Activated naive CD4-positive, alpha-beta T cell treated with anti-CD3 and anti-CD28 coated beads, Interleukin-2, amount 50 U/mL, for 16 hours (primary cell): ENCODE measurements around the gene C2orf76.
"Not testable (repeated sequence)": the region's sequence is repeated elsewhere in the genome, so short reads cannot be mapped to it uniquely, and the experiment has no call there.

Experiments used
- DNase-seq: peaks from one replicate; pipeline ENCODE4 v3.0.0-alpha.2; 2020

C2orf76 gene

DNA sequence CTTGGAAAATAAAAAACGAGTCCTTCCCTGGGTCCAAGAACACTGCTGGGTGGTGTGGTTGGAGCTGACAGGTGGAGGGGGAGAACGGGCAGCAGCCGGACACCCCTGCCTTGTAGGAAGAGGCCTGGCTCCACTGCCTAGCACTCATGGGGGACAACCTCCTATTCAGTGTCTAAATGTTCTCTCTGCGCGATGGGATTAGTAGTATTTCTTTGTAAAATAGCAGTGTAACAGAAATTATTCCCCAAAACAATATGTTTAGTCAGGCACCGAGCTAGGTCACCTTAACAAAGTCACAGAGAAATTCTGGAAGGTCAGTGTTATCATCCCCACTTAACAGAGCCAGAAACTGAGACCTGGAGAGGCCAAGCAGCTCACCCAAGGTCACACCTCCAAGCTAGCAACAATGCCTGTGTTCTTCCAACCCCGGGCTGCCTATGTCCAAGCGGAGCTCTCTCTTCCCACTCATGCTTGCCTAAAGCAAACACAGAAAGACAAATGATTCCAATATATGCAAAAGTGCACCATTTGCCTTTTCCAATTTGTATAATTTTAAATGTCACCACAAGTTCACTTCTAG lies 75.0 kb downstream of the C2orf76 start:
- no peak for DNase-seq

DNA sequence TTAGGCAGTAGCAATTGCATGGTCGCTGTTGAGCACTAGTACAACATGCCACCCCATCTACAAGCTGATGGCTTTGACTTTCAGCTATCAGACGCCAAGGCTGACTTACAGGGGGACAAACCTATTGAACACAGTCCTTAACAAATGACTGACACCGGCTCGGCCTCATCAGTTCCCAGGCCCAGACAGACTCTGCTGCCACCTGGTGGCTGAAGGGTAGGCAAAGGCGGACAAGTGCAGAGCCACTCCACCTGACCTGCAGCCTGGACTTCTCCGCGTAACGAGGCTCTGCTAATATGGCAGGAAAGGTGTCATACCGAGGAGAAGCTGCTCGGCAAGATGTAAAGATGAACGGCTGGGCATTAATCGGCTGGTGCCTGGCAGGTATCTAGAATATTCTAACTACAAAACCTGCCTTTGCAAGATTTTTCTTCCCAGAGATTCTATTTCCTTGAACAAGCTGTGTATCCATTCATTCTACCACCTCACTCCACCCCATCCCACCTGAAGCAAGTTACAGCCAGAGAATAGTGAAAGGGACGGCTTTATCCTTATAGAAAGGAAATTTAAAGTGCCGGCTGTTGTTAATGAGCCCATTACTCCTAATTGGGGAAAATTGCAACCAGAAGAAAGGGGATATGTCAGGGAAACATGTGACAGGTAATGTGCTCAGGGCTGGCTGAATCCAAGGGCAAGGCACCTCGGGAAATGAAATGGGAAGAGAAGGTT lies 75.6 kb downstream of the C2orf76 start:
- peak; percentile 77 for DNase-seq

DNA sequence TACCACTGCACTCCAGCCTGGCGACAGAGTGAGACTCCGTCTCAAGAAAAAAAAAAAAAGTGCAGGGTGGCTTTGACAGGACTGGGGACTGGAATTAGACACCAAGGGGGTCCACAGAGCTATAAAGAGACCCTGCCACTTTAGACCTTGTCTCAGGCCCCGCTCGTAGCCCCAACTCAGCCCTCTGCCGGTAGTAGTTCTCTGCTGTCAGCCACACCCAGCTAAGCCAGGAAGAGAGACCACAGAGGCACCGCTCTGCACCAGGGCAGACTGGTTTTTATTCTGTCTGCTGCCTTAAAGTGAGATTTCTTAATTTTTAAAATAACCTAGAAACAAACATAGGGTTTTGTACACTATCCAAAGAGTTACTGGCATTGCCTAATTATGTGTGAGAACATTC lies 77.0 kb downstream of the C2orf76 start:
- DNase-seq: no peak

DNA sequence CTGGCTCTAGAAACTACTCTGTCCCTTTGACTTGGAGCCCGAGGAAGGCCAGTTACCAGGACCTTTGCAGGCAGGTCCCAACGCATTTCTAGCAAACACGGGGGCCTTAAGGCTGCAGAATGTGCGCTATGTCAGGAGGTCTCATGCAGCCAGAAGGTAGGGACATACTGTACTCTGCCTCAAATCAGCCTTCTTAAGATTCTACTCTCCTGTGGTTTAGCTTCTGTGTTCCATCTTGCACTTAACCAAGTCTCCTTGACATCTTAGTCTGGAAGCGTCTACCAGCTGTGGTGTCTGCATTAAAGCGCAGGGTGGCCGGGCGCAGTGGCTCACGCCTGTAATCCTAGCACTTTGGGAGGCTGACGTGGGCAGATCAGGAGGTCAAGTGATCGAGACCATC lies 77.5 kb downstream of the C2orf76 start:
- DNase-seq: no peak

DNA sequence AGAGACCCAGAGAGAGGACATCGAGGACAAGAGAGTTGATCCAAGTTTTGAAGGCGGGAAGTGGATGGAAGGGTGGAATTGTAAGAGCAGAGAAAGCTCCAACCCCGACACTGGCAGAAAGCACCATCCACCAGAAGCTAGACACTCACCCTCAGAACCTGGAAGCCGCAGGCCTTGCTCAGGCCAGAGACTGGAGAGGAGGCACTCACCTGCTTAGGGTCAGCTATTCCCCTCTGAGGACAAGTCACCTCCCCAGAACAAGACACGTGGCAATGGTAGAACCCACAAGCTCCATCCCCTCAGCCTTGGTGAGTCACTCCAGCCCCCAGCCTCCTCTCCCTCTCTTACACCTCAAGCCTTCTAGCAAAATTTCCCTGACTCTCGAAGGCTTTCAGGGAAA lies 78.1 kb downstream of the C2orf76 start:
- no peak for DNase-seq

DNA sequence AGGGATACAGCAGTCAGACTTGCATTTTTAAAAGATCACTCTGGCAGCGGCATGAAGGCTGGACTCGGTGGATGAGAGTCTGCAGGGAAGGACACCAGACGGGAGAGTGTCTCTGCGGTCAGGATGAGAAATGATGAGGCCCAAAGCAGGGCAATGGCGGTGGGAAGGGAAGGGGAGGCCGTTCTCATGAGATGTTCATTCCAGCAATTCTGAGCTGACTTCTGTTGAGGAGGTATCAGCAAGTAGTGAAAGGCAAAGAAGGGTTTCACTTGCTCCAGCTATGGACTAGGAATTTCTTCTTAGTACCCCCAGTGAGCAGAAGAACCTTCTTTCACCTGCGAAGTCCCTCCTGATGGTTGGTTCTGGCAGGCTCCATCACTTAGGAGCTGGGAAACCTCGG lies 80.0 kb downstream of the C2orf76 start:
- no peak for DNase-seq

DNA sequence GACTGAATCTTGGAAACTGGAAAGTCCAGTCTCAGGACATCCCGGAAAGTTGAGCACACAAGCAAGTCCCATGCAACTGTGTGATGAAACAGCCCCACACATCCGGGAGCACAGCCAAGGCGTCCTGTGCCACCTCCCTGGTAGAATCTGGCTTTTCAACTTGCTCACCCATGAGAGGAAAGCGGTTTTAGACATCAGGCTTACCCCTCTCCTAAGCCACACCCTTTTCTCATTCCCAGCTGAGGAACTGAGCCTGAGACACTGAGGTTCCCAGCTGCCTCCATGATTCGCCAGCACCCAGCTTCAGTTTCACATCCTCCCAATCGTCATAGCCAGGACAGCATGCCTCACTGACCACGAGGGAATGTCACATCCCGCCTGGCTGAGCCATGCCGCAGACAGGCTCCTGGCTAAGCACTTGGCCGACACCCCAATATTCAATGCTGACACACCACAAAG lies 82.7 kb downstream of the C2orf76 start:
- no peak for DNase-seq

DNA sequence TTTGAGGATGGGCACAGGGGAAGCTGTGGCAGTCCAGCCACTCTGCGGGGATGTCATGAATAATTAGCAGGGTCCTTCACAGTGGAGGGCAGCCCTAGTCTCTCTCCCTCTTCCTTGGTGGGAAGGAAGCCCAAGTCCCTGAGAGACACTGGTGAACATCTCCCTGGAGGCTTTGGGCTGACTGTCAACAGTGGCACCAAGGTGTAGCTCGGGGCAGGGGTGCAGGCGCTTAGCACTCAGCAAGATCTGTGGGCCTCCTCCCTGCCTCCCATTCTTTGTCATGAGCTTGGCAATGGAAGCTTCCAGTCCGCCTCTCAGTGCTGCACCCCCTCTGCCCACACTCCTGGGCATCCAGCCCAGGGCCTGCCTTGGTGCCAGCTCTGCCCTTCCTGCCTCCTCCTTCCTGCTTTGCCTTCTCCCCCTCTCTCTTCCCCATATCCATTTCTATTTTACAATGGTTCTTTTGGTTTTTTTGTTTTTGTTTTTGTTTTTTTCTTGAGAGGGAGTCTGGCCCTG lies 83.6 kb downstream of the C2orf76 start:
- DNase-seq: no peak

DNA sequence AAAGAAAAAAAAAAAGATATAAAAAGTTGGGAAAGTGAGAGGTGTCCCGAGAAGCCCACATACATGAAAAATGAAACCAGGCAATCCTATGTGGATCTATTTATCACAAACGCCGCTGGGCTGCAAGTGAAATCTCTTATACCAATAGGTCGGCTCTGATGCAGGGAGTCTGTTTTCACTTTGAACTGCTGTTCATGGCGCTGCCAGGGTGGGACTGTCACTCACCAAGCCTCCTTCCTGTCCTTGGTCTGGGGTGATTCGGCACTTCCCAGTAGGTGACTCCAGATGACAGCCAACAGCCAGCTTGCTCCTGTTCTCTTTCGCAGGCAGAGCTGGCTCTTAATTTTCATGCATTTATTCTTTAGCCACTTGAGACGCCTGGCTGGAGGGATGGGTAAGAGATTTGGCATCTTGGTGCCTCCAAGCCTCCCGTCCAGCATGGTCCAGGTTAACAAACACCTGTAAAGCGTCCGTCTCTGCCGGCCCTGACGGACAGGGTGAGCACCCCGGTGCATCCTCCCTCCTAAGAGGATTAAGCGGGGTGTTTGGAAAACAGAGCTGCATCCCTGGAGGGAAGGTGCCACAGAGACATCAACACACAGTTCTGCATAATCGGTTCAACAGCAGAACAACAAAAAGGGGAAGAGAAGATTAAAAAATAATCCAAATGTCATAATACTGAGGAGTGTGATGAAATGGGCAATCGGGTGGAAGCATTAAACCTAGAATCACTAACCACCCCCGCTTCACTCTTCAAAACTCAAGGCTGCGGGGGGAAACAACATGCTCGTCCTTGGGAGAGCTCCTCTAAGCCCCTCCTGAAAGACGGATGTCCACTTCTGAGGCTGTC lies 84.3 kb downstream of the C2orf76 start:
- no peak for DNase-seq

DNA sequence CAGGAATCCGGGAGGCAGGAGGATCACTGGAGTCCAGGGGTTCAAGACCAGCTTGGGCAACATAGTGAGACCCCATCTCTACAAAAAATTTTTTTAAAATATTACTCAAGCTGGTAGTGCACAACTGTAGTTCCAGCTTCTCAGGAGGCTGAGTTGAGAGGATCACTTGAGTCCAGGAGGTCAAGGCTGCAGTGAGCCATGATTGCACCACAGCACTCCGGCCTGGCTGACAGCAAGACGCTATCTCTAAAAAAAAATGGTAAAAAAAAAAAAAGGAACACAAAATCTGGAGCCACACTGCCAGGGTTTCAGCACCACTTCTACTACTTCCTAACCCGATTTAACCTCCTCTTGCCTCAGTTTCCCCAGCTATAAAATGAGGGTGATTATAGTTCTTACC lies 86.0 kb downstream of the C2orf76 start:
- DNase-seq: no peak

DNA sequence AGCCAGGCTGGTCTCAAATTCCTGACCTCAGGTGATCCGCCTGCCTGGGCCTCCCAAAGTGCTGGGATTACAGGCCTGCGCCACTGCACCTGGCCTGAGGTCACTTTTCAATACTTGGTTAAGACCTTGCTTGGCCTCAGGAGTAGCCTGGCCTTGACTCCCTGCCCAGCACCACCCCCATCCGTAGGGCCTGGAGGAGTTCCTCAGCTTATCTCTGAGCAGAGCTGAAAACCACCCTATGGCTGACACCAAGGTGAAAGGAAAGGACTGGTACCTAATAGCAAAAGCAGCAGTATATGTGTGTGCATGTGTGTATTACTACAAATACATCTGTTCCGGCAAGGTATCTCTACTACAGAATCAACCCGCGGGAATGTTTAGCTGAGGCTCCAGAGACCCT lies 87.0 kb downstream of the C2orf76 start:
- no peak for DNase-seq

DNA sequence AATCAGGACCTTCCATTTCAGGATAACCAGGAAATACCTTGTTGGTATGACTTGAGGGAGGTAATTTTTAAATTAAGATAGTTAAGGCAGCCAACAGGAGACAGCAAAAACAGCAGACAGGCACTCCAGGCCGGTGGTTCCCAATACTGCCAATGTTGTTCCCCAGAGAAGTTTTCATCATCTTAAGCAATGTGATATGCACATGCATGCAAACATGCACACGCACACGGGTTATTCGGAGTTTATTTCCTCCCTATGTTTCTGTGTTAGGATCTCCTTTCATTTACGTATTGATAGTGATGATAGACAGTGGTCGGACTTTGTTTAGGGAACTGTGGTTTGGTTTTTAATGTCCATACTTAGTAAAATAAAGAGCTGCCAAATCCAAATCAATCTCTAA lies 87.7 kb downstream of the C2orf76 start:
- DNase-seq: no peak

DNA sequence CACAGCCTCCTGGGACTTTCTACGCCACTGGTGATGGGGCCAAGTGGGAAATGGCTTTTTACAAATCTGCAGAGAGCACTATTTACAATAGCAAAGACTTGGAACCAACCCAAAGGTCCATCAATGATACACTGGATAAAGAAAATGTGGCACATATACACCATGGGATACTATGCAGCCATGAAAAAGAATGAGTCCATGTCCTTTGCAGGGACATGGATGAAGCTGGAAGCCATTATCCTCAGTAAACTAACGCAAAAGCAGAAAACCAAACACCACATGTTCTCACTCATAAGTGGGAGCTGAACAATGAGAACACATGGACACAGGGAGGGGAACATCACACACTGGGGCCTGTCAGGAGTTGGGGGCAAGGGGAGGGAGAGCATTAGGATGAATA lies 88.2 kb downstream of the C2orf76 start:
- DNase-seq: not testable (repeated sequence)

DNA sequence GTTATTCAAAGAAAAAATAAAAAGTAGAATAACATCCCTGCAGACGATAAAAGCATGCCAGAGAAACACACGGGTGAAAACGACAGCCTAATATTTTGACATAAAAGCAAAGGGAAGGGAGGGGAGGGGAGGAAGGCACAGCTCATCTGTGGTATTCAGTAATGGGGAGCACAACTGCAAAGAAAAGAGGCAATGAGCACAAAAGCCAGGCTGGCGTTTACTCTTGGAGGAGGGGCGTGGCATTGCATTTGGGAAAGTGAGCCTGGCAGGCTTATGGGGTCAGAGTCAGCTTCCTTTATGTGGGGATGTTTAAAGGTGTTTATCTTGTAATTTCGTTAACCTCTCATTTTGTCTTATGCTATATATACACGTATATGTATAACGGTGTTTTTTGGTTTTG lies 89.8 kb downstream of the C2orf76 start:
- no peak for DNase-seq

DNA sequence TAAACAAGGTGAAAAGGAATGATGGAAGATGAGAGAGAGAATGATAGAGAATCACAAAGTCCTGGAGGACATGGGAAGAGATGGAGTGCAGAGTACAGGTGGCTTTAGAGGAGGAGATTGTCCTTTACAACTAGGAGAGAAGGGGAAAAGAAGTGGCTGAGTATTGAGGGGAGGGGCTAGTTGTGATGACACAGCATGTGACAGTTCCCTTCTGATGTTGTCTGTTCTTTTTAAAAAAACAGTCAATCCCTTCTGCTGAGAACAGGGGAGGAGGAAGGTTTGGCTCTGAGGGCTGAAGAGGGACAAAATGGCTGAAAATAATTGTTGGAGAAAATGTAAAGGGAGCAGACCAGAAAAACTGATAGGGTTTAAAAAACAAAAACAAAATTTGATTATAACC lies 99.0 kb downstream of the C2orf76 start:
- DNase-seq: no peak

DNA sequence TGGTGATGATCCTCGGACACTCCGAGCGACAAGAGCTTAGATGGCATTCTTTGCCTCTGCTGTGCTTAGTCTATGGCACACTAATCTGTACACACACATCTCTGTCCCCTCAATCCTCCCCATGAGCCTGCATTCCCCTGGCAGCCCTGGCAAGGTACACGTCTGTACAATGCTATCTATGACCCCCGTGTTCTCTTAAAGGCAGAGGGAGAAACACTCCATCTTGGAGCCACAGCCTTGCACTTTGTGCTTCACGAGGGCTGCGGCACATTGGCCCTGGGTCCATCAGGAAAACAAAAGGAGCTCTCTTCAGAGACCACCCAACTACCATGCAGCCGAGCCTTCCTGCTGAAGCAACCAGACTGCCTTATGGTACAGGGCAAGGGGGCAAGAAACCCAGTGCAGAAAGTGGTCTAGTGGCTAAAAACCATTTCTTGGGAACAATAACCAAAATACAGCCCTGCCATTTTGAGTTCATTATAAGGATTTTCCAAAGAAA lies 100.5 kb downstream of the C2orf76 start:
- no peak for DNase-seq

DNA sequence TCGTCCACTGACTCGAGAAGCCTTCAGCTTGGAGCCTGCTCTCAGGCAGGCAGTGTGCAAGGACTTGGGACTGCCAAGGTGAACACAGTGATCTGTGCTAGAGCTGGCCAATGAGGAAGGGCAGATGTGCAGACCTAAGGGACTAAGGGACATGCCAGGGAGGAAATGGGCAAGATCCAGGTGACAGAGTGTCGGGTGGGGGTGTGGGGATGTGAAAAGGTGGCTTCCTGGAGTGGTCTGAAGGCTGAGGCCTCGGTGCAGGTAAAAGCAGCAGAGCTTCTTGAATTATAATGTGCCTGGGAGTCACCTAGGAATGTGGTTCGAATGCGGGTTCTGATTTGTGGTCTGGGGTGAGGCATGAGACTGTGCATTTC lies 101.0 kb downstream of the C2orf76 start:
- DNase-seq: no peak

DNA sequence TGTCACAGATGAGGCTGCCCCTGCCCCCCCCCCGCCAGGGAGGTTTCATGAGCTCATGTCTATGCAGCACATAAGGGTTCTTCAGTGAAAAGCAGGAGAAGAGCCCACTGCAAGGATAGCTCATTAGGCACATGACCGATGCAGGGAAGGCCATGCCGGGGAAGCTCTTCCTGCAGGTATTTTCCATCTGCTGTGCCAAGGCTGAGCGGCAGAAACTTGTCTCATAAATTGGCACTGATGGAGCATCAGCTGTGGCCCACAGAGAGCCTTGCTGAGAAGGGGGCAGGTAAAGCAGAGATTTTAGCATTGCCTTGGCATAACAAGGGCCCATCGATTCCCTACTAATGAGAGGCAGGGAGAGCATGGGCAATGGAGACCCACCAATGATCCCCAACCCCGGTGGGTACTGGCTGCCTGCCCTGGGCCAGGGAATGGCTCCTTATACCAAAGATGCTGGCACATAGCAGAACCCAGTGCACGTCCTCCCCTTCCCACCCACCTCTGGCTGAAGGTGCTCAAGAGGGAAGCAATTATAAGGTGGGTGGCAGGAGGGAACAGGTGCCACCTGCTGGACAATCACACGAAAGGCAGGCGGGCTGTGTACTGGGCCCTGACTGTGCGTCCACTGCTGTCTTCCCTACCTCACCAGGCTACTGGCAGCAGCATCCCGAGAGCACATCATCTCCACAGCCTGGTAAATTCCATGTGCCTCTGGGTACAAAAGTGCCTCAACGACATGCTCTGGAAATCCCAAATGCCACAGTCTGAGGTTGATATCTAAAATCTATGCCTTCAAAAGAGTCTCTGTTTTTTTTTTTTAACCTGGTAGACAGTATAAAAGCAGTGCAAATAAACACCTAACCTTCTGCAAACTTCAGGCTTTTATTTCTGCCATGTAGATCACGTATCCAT lies 101.6 kb downstream of the C2orf76 start:
- DNase-seq: no peak

DNA sequence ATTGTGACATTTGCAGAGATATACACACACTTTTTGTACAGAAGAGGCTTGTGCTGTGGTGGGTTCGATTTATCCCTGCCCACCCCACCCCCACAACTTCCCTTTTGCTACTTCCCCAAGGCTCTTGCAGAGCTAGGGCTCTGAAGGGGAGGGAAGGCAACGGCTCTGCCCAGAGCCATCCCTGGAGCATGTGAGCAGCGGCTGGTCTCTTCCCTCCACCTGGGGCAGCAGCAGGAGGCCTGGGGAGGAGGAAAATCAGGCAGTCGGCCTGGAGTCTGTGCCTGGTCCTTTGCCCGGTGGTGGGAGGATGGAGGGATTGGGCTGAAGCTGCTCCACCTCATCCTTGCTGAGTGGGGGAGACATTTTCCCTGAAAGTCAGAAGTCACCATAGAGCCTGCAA lies 103.0 kb downstream of the C2orf76 start:
- no peak for DNase-seq

DNA sequence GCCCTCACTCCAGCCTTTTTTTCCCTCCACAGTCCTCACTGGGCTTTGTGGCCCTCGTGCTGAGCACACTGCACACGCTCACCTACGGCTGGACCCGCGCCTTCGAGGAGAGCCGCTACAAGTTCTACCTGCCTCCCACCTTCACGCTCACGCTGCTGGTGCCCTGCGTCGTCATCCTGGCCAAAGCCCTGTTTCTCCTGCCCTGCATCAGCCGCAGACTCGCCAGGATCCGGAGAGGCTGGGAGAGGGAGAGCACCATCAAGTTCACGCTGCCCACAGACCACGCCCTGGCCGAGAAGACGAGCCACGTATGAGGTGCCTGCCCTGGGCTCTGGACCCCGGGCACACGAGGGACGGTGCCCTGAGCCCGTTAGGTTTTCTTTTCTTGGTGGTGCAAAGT lies 103.6 kb downstream of the C2orf76 start:
- DNase-seq: no peak

DNA sequence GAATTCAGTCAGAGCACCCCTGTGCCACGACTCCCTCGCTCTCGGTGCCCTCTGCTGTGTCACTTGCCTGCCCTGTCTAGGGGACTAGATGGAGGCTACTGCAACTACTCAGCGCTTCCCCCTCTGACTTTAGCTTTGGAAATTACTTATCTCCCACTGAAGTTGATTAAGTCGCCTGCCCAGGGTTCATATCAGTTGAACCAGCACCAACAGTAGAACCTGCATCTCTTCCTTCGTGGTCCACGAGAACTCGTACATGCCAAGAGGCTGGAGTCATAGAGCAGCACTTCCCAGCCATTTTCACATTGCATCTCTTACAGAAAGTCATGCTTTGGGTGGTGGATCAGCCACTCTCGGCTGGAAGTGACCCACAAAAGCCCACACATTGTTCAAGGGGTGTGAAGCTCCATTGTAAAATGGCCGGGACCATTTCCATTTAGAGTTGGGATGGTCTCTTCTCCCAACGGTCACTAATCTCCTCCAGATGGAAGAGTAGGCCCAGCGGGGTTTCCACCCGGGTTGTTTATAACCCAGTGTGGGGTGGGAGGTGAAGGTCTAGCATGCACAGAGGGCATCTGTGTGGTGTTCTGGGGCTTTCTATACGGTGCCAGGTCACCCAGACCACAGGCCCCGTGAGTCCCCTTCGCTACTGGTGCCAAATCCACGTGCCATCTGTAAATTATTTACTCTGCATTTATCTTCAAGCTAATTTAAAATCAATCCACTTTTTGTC lies 105.0 kb downstream of the C2orf76 start:
- no peak for DNase-seq
